IMR-90 (cell line): Measurements from ENCODE around the gene CCDC198. TPM values are rescaled to one million over a fixed set of nuclear protein-coding genes. Genes with fewer than 3 reads are reported as not detected.

Experiments
- ATAC-seq: fragments of 200-7000 bp; cut with Tn5 transposase; 2 replicates; pipeline ENCODE4 v1.9.1; 2020; ENCODE audit warnings: low read depth, mild to moderate bottlenecking, moderate library complexity
- BruUV-seq: library from RNA; stranded (reverse); fragments of 400-500 nt; replicated peaks from 2 replicates; lab custom pipeline; 2021; lab: Mats Ljungman, UMichigan
- CTCF ChIA-PET: fragments of 300-600 bp; formaldehyde crosslinking; extraction: SDS; loops from one replicate; lab custom pipeline; 2021; ENCODE audit warnings: antibody characterized with exemption; lab: Yijun Ruan, JAX
- POLR2A ChIA-PET: fragments of 300-600 bp; sonication (Branson Sonifier 250); formaldehyde crosslinking; loops from one replicate; lab custom pipeline; 2022; ENCODE audit warnings: antibody characterized with exemption; ENCODE audit not compliant: unreplicated experiment; lab: Charles Lee
- DNase-seq: peaks from one replicate; pipeline ENCODE4 v3.0.0; 2013
- H2AFZ ChIP-seq: replicated peaks from 2 replicates; pipeline ENCODE3; 2013; ENCODE audit warnings: low read length, mild to moderate bottlenecking; ENCODE audit not compliant: poor library complexity
- H2AK5ac ChIP-seq: 2 replicates; pipeline ENCODE4 v1.6.1; 2013; ENCODE audit warnings: low read depth, low read length, inconsistent platforms
- H2AK9ac ChIP-seq: replicated peaks from 2 replicates; pipeline ENCODE3; 2013; ENCODE audit warnings: mild to moderate bottlenecking, low read depth, low read length, moderate library complexity; ENCODE audit not compliant: poor library complexity
- H2BK120ac ChIP-seq: 2 replicates; pipeline ENCODE4 v1.6.1; 2013; ENCODE audit warnings: low read depth, low read length, inconsistent platforms
- H2BK15ac ChIP-seq: 3 replicates; pipeline ENCODE4 v1.6.1; 2013; ENCODE audit warnings: low read depth, low read length, inconsistent platforms
- H2BK20ac ChIP-seq: 2 replicates; pipeline ENCODE4 v1.6.1; 2013; ENCODE audit warnings: low read depth, mild to moderate bottlenecking, inconsistent platforms, low read length, moderate library complexity
- H2BK5ac ChIP-seq: 2 replicates; pipeline ENCODE4 v1.6.1; 2013; ENCODE audit warnings: mild to moderate bottlenecking, low read depth, low read length, inconsistent platforms; ENCODE audit not compliant: poor library complexity, severe bottlenecking
- H3K14ac ChIP-seq: replicated peaks from 2 replicates; pipeline ENCODE4 v1.6.1; 2013; ENCODE audit warnings: low read depth, low read length, inconsistent platforms
- H3K18ac ChIP-seq: 2 replicates; pipeline ENCODE4 v1.6.1; 2013; ENCODE audit warnings: low read depth, low read length, control low read depth
- H3K23ac ChIP-seq: 2 replicates; pipeline ENCODE4 v1.6.1; 2013; ENCODE audit warnings: low read depth, low read length, inconsistent platforms
- H3K27ac ChIP-seq: 2 replicates; pipeline ENCODE4 v1.5.1; 2013; ENCODE audit warnings: mild to moderate bottlenecking, control low read depth, low read length; ENCODE audit not compliant: insufficient read depth
- H3K27me3 ChIP-seq: 2 replicates; pipeline ENCODE4 v1.6.1; 2013; ENCODE audit warnings: low read length; ENCODE audit not compliant: control insufficient read depth, insufficient read depth
- H3K36me3 ChIP-seq: 2 replicates; pipeline ENCODE4 v1.6.1; 2013; ENCODE audit warnings: low read length, mixed read lengths; ENCODE audit not compliant: control insufficient read depth, insufficient read depth
- H3K4ac ChIP-seq: 2 replicates; pipeline ENCODE4 v1.6.1; 2013; ENCODE audit warnings: low read depth, low read length, inconsistent platforms
- H3K4me1 ChIP-seq: 2 replicates; pipeline ENCODE4 v1.6.1; 2013; ENCODE audit warnings: low read length, mixed read lengths; ENCODE audit not compliant: control insufficient read depth, insufficient read depth
- H3K4me2 ChIP-seq: 2 replicates; pipeline ENCODE4 v1.6.1; 2013; ENCODE audit warnings: low read depth, mild to moderate bottlenecking, control low read depth, low read length, moderate library complexity
- H3K4me3 ChIP-seq: 2 replicates; pipeline ENCODE4 v1.5.1; 2013; ENCODE audit warnings: low read depth, mild to moderate bottlenecking, control low read depth, low read length, moderate library complexity; ENCODE audit not compliant: insufficient read depth
- H3K56ac ChIP-seq: 2 replicates; pipeline ENCODE4 v1.6.1; 2013; ENCODE audit warnings: low read length, inconsistent platforms; ENCODE audit not compliant: insufficient read depth; ENCODE audit errors: extremely low read depth
- H3K79me1 ChIP-seq, 2 experiments: 2 replicates each; pipeline ENCODE4 v1.6.1; 2013; ENCODE audit warnings: low read length in 2 of 2, inconsistent platforms in 1 of 2, low read depth in 1 of 2
- H3K9ac ChIP-seq: 2 replicates; pipeline ENCODE4 v1.6.1; 2013; ENCODE audit warnings: low read depth, low read length, control low read depth
- H3K9me1 ChIP-seq: 2 replicates; pipeline ENCODE4 v1.6.1; 2013; ENCODE audit warnings: low read length, inconsistent platforms; ENCODE audit not compliant: insufficient read depth
- H3K9me3 ChIP-seq: 2 replicates; pipeline ENCODE4 v1.6.1; 2013; ENCODE audit warnings: low read length; ENCODE audit not compliant: control insufficient read depth, insufficient read depth
- H4K20me1 ChIP-seq: 2 replicates; pipeline ENCODE4 v1.6.1; 2013; ENCODE audit warnings: low read length, inconsistent platforms; ENCODE audit not compliant: insufficient read depth
- H4K5ac ChIP-seq: 2 replicates; pipeline ENCODE4 v1.6.1; 2013; ENCODE audit warnings: mild to moderate bottlenecking, low read depth, low read length, control low read depth
- H4K8ac ChIP-seq, 2 experiments: 2 replicates each; pipeline ENCODE4 v1.6.1; 2013; ENCODE audit warnings: low read depth in 2 of 2, low read length in 2 of 2, control low read depth in 1 of 2, inconsistent platforms in 1 of 2
- H4K91ac ChIP-seq: 2 replicates; pipeline ENCODE4 v1.6.1; 2013; ENCODE audit warnings: low read depth, low read length, inconsistent platforms; ENCODE audit not compliant: insufficient read depth
- BHLHE40 ChIP-seq: fragments of 150-350 bp; IDR thresholded peaks from 2 replicates; pipeline ENCODE4 v1.6.1; 2016; ENCODE audit warnings: mild to moderate bottlenecking, low read depth, low read length
- CEBPB ChIP-seq: IDR thresholded peaks from 2 replicates; pipeline ENCODE4 v1.6.1; 2012; ENCODE audit warnings: low read depth, low read length, improper control_type of control experiment
- CTCF ChIP-seq: conservative IDR thresholded peaks from 2 replicates; pipeline ENCODE4 v1.5.1; 2012; ENCODE audit warnings: mild to moderate bottlenecking, low read depth, low read length, improper control_type of control experiment
- MAZ ChIP-seq: IDR thresholded peaks from 2 replicates; pipeline ENCODE4 v1.6.1; 2012; ENCODE audit warnings: low read depth, mild to moderate bottlenecking, low read length, improper control_type of control experiment, moderate library complexity, borderline replicate concordance
- NFE2L2 ChIP-seq: fragments of 150-350 bp; IDR thresholded peaks from 2 replicates; pipeline ENCODE4 v1.6.1; 2016; ENCODE audit warnings: low read depth, mild to moderate bottlenecking, low read length
- RAD21 ChIP-seq: IDR thresholded peaks from 2 replicates; pipeline ENCODE4 v1.6.1; 2012; ENCODE audit warnings: low read length, improper control_type of control experiment
- USF2 ChIP-seq: fragments of 150-350 bp; IDR thresholded peaks from 2 replicates; pipeline ENCODE4 v1.6.1; 2017; ENCODE audit warnings: mild to moderate bottlenecking, antibody characterized with exemption, low read length, low read depth
- WGBS, 2 experiments: methylation state at CpG; one replicate each; pipeline versions ENCODE4 v1.1.5 to v1.1.7; 2013; ENCODE audit warnings: missing lambda C conversion rate in 2 of 2; ENCODE audit not compliant: insufficient read length in 1 of 2; ENCODE audit errors: extremely low coverage in 2 of 2; 5-methylcytosine and 5-hydroxymethylcytosine counted together
- dilution Hi-C: fragments of 300-500 bp; cut with HindIII; formaldehyde crosslinking; loops from one replicate; pipeline ENCODE4 v1.14.3; 2018; ENCODE audit warnings: low sequenced_read_pairs; ENCODE audit not compliant: unreplicated experiment
- in situ Hi-C: fragments of 300-500 bp; cut with MboI; formaldehyde crosslinking; loops from 3 replicates; pipeline ENCODE4 v1.14.3; 2019; ENCODE audit warnings: low sequenced_read_pairs, inconsistent platforms, mixed read lengths
- intact Hi-C: fragments of 100-400 bp; cut with micrococcal nuclease; formaldehyde crosslinking; loops from 2 replicates; pipeline ENCODE4 v1.10.0; 2022
- polyA plus RNA-seq, 3 experiments: library from polyadenylated mRNA; depleted of rRNA; stranded (reverse); fragments of >200 nt; gene quantifications; 2 replicates each; pipeline ENCODE4 v1.2.3, GENCODE V29; 2012; ENCODE audit warnings: low replicate concordance in 1 of 3
- total RNA-seq: library from RNA; depleted of rRNA; stranded (reverse); fragments of >200 nt; gene quantifications from 2 replicates; pipeline ENCODE4 v1.2.3, GENCODE V29; 2012

The CCDC198 gene
- total and polyA plus RNA-seq, 2 of the 4 experiments (the other 2 are of a cell fraction): not detected

- TF ChIP-seq USF2 (no peak), NFE2L2 (no peak), MAZ (no peak)
These were observed at the start of gene CCDC198 (continued) for GRCh38 chr14:57493467-57494181.

- intact Hi-C loops: no loop called here
- Histone ChIP-seq H3K4me1 (no peaks in the 10 kb centered on the region), H2BK120ac (no peak overlapping the region), H3K27me3 (no peaks in the 10 kb centered on the region), H3K4me2 (no peak overlapping the region), H2AK5ac (no peak overlapping the region), H3K9me1 (no peaks in the 10 kb centered on the region), H2BK15ac (no peak overlapping the region), H3K36me3 (no peaks in the 10 kb centered on the region), H3K4me3 (no peak overlapping the region), H3K56ac (no peak overlapping the region), H2BK20ac (no peak overlapping the region), H4K8ac (no peak overlapping the region), H3K18ac (no peak overlapping the region), H3K9me3 (no peaks in the 10 kb centered on the region), H2BK5ac (no peak overlapping the region), H2AFZ (no peak overlapping the region), H3K14ac (no peak overlapping the region), H3K4ac (no peak overlapping the region), H3K9ac (no peak overlapping the region), H4K20me1 (no peaks in the 10 kb centered on the region), H2AK9ac (no peak overlapping the region), H3K79me1 (no peaks in the 10 kb centered on the region), H4K5ac (no peak overlapping the region), H4K91ac (no peak overlapping the region), H3K23ac (no peak overlapping the region), H3K27ac (no peak overlapping the region)
- DNase-seq: no peak
- POLR2A ChIA-PET: no interaction called here
- ATAC-seq: no peak
- dilution Hi-C loops: no loop called here
- TF ChIP-seq RAD21 (peak; percentile 35; the same call in 1 of the 2 replicates), CTCF (peak; percentile 35), BHLHE40 (no peak), CEBPB (no peak), USF2 (no peak)
- no TSS peak for BruUV-seq
- CTCF ChIA-PET: interaction anchor here (1.0 kb wide), 1 partner anchor 16 kb away, joined by 3 read pairs; no protein-coding TSS in a partner anchor
- 83% methylated on average over 1 of the region's 1 CpG; no CpG with 5 or more reads in 1 of the 2 experiments for WGBS, 2 experiments
- in situ Hi-C loops: no loop called here
These were observed 39.6 kb upstream of the CCDC198 start for GRCh38 chr14:57533214-57533613.
